ENCODE data around the gene TFR2. TPM values are rescaled to one million over a fixed set of nuclear protein-coding genes. Genes with fewer than 3 reads are reported as not detected.
A peak's percentile ranks its signal among the peaks of the same experiment; 100 is the strongest.

TFR2 gene
- total RNA-seq, 1 experiment from 2014 or later, result 9.1 TPM

DNA sequence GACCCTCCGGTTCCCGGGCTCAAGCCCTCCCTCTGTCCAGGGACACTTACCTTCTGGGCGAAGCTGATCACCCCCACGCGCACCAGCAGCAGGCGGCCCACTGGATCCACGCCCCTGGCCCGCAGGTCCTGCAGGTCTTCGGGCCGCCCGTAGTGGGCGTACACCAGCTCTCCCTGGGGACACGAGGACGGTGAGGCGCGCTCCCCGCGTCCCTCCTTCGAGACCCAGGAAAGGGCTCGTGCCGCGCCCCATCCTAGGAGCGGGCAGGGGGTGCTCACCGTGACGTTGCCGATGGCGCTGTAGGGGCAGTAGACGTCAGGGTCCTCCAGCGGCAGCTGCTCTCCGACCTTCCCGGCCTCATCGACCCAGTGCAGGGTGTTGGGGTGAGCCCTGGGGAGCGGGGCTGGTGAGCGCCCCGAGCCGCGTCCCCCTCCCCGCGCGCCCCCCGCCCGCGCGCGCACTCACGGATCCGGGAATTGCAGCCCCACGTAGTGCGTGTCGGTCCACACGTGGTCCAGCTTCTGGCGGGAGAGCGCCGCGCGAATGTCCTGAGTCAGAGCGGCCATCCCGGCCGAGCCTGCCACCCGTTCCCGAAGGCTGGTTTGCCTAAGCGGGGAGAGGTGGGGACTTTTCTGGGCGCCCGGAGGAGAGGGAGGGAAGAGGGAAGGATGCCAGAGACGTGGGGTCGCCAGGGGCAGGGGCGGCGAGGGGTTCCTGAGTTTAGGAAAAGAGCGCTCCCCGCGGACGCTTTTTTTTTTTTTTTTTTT, 8.2 kb downstream of the TFR2 start:
- DNase-seq (ENCODE audit: low read depth, low spot score) (no peak), ATAC-seq (peak; percentile 85)
- Histone ChIP-seq H3K9me3 (ENCODE audit: control insufficient read depth, insufficient read depth, low read depth, low read length) (no peaks in the 10 kb centered on the region), H3K36me3 (ENCODE audit: control insufficient read depth, insufficient read depth, low read length) (no peaks in the 10 kb centered on the region; the same call in 1 of the 2 replicates), H3K4me1 (ENCODE audit: control insufficient read depth, insufficient read depth, low read length) (no peaks in the 10 kb centered on the region), H3K27ac (ENCODE audit: low read length) (peak overlapping the region; percentile 76), H3K27me3 (ENCODE audit: control insufficient read depth, insufficient read depth, low read length) (no peaks in the 10 kb centered on the region), H3K4me3 (ENCODE audit: low read depth in 2 of 2, low read length in 2 of 2) (peak overlapping the region; percentile 59 to 62)
- BruUV-seq (replicated peaks), result no TSS peak
- in situ Hi-C loops (cut with HindIII; ENCODE audit: low pct_unique_long_range_greater_than_20kb, low sequenced_read_pairs) (no loop called here), intact Hi-C loops (cut with micrococcal nuclease; ENCODE audit: unreplicated experiment) (loop anchor here (10.0 kb wide), 1 partner anchor 52 kb away; no protein-coding TSS in a partner anchor)
- POLR2A ChIA-PET, result interaction anchor here (0.7 kb wide), 1 partner anchor 24 kb away, joined by 13 read pairs; no protein-coding TSS in a partner anchor
- CTCF ChIA-PET, result interaction anchor here (0.6 to 1.2 kb wide), 8 partner anchors 13 to 69 kb away, joined by 3 to 6 read pairs (median 4); partner anchors contain the start of genes FBXO24, LRCH4 and MOSPD3
- TF ChIP-seq POLR2AphosphoS5 (IDR thresholded peaks at IDR 0.05; ENCODE audit: low read depth, low read length), result no peak
- TF ChIP-seq, protein P1, sequence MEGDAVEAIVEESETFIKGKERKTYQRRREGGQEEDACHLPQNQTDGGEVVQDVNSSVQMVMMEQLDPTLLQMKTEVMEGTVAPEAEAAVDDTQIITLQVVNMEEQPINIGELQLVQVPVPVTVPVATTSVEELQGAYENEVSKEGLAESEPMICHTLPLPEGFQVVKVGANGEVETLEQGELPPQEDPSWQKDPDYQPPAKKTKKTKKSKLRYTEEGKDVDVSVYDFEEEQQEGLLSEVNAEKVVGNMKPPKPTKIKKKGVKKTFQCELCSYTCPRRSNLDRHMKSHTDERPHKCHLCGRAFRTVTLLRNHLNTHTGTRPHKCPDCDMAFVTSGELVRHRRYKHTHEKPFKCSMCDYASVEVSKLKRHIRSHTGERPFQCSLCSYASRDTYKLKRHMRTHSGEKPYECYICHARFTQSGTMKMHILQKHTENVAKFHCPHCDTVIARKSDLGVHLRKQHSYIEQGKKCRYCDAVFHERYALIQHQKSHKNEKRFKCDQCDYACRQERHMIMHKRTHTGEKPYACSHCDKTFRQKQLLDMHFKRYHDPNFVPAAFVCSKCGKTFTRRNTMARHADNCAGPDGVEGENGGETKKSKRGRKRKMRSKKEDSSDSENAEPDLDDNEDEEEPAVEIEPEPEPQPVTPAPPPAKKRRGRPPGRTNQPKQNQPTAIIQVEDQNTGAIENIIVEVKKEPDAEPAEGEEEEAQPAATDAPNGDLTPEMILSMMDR (IDR thresholded peaks at IDR 0.05), result peak; percentile 74
- TF ChIP-seq TCF7L2 (IDR thresholded peaks at IDR 0.05; ENCODE audit: low read depth, low read length), result no peak
- TF ChIP-seq SIN3A (IDR thresholded peaks at IDR 0.05; ENCODE audit: borderline replicate concordance, insufficient read depth, low read depth, low read length), result no peak
- TF ChIP-seq, protein P2, sequence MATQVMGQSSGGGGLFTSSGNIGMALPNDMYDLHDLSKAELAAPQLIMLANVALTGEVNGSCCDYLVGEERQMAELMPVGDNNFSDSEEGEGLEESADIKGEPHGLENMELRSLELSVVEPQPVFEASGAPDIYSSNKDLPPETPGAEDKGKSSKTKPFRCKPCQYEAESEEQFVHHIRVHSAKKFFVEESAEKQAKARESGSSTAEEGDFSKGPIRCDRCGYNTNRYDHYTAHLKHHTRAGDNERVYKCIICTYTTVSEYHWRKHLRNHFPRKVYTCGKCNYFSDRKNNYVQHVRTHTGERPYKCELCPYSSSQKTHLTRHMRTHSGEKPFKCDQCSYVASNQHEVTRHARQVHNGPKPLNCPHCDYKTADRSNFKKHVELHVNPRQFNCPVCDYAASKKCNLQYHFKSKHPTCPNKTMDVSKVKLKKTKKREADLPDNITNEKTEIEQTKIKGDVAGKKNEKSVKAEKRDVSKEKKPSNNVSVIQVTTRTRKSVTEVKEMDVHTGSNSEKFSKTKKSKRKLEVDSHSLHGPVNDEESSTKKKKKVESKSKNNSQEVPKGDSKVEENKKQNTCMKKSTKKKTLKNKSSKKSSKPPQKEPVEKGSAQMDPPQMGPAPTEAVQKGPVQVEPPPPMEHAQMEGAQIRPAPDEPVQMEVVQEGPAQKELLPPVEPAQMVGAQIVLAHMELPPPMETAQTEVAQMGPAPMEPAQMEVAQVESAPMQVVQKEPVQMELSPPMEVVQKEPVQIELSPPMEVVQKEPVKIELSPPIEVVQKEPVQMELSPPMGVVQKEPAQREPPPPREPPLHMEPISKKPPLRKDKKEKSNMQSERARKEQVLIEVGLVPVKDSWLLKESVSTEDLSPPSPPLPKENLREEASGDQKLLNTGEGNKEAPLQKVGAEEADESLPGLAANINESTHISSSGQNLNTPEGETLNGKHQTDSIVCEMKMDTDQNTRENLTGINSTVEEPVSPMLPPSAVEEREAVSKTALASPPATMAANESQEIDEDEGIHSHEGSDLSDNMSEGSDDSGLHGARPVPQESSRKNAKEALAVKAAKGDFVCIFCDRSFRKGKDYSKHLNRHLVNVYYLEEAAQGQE (IDR thresholded peaks at IDR 0.05; ENCODE audit: insufficient read depth in 1 of 2, low read depth in 2 of 2, low read length in 1 of 2), result peak in 1 of 2 experiments; percentile 59; a peak in 1 of 4 replicates

DNA sequence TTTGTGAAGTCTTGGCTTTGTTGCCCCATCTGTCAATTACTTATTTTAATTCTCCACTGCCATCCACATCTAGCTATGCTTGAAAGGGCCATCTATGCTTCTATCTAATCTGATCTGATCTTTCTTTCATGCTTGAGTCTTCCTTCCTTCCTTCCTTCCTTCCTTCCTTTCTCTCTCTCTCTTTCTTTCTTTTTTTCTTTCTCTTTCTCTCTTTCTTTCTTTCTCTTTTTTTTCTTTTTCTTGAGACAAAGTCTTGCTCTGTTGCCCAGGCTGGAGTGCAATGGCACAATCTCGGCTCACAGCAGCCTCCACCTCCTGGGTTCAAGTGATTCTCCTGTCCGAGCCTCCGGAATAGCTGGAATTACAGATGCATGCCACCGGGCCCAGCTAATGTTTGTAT, 11.3 kb downstream of the TFR2 start:
- ATAC-seq (no peak), DNase-seq (ENCODE audit: low read depth, low spot score) (no peak)
- ChIA-PET POLR2A (interaction anchor here (0.6 kb wide), 1 partner anchor 11 kb away, joined by 10 read pairs; no protein-coding TSS in a partner anchor), CTCF (no interaction called here)
- no peak overlapping the region for H3K4me3 ChIP-seq (ENCODE audit: low read depth in 2 of 2, low read length in 2 of 2)
- H3K27me3 ChIP-seq (ENCODE audit: control insufficient read depth, insufficient read depth, low read length), result no peaks in the 10 kb centered on the region
- no peak overlapping the region for H3K27ac ChIP-seq (ENCODE audit: low read length)
- H3K4me1 ChIP-seq (ENCODE audit: control insufficient read depth, insufficient read depth, low read length), result no peaks in the 10 kb centered on the region
- in situ Hi-C loops (cut with HindIII; ENCODE audit: low pct_unique_long_range_greater_than_20kb, low sequenced_read_pairs), result no loop called here
- no peaks in the 10 kb centered on the region; the same call in 1 of the 2 replicates for H3K36me3 ChIP-seq (ENCODE audit: control insufficient read depth, insufficient read depth, low read length)
- intact Hi-C loops (cut with micrococcal nuclease; ENCODE audit: unreplicated experiment), result loop anchor here (10.0 kb wide), 1 partner anchor 55 kb away; no protein-coding TSS in a partner anchor
- BruUV-seq (replicated peaks), result no TSS peak
- TF ChIP-seq, protein P2 (IDR thresholded peaks at IDR 0.05; ENCODE audit: insufficient read depth in 1 of 2, low read depth in 2 of 2, low read length in 1 of 2), result no peak
- TF ChIP-seq SIN3A (IDR thresholded peaks at IDR 0.05; ENCODE audit: borderline replicate concordance, insufficient read depth, low read depth, low read length), result no peak
- TF ChIP-seq POLR2AphosphoS5 (IDR thresholded peaks at IDR 0.05; ENCODE audit: low read depth, low read length), result no peak
- TF ChIP-seq, protein P1 (IDR thresholded peaks at IDR 0.05), result no peak
- H3K9me3 ChIP-seq (ENCODE audit: control insufficient read depth, insufficient read depth, low read depth, low read length), result no peaks in the 10 kb centered on the region
